Activated CD8-positive, alpha-beta T cell treated with anti-CD3 and anti-CD28 coated beads for 36 hours (primary cell): ENCODE measurements around the gene LIG1. TPM values are rescaled to one million over a fixed set of nuclear protein-coding genes. Genes with fewer than 3 reads are reported as not detected.

ENCODE experiments used
- ATAC-seq: fragments of 200-7000 bp; cut with Tn5 transposase; one replicate; pipeline ENCODE4 v1.10.0; 2021; ENCODE audit warnings: mild to moderate bottlenecking, moderate library complexity
- CTCF ChIA-PET: fragments of 350-600 bp; sonication (Branson Sonifier 250); formaldehyde crosslinking; loops from one replicate; lab custom pipeline; 2021; ENCODE audit warnings: antibody characterized with exemption; lab: Charles Lee
- POLR2A ChIA-PET: fragments of 350-600 bp; sonication (Branson Sonifier 250); formaldehyde crosslinking; loops from one replicate; lab custom pipeline; 2021; ENCODE audit warnings: antibody characterized with exemption; lab: Charles Lee
- DNase-seq: peaks from one replicate; pipeline ENCODE4 v3.0.0-alpha.2; 2020
- H3K27ac Mint-ChIP-seq: one replicate; pipeline ENCODE4 v1.8.0; 2021; ENCODE audit warnings: mild to moderate bottlenecking, mixed read lengths
- H3K27me3 Mint-ChIP-seq: one replicate; pipeline ENCODE4 v1.8.0; 2021; ENCODE audit warnings: mixed read lengths
- H3K36me3 Mint-ChIP-seq: one replicate; pipeline ENCODE4 v1.8.0; 2021; ENCODE audit warnings: low read depth, mixed read lengths
- H3K4me1 Mint-ChIP-seq: one replicate; pipeline ENCODE4 v1.8.0; 2021; ENCODE audit warnings: low read depth, mixed read lengths
- H3K4me3 Mint-ChIP-seq: one replicate; pipeline ENCODE4 v1.8.0; 2021; ENCODE audit warnings: mild to moderate bottlenecking, moderate library complexity, mixed read lengths
- H3K9me3 Mint-ChIP-seq: one replicate; pipeline ENCODE4 v1.8.0; 2021; ENCODE audit warnings: mixed read lengths
- intact Hi-C: fragments of 100-400 bp; cut with micrococcal nuclease; formaldehyde crosslinking; loops from one replicate; pipeline ENCODE4 v1.10.0; 2022
- total RNA-seq, 2 experiments: library from RNA; stranded (reverse); gene quantifications; one replicate each; pipeline ENCODE4 v1.2.3, GENCODE V29; 2021
- TF ChIP-seq, protein P1 (sequence below): fragments of 200-600 bp; IDR thresholded peaks from one replicate; pipeline ENCODE4 v1.8.0; 2022; ENCODE audit warnings: antibody characterized with exemption, mild to moderate bottlenecking

The LIG1 gene
- total RNA-seq, 2 experiments from 2014 or later = 181 to 188 TPM

DNA sequence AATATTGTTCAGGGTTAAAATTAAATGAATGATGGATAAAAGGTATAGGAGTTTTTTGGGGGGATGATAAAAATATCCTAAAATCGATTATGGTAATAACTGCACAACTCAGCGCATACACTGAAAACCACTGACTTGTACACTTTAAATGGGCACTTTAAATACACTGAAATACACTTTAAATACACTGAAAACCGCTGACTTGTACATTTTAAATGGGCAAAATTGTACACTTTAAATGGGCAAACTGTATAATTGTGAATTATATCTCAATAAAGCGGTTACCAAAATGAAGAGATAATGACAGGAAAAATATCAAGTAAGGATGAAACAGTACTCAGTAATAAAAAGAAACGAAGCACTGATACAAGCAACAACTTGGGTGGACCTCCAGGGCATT is 1.5 kb downstream of the LIG1 start:
- Mint-ChIP-seq H3K4me1 (peaks cover 25% of the 10 kb centered on the region), H3K27me3 (no peaks in the 10 kb centered on the region), H3K36me3 (peaks cover 39% of the 10 kb centered on the region), H3K4me3 (peak overlapping the region; percentile 82), H3K27ac (peak overlapping the region; percentile 36), H3K9me3 (no peaks in the 10 kb centered on the region)
- no peak for ATAC-seq
- intact Hi-C loops = no loop called here
- TF ChIP-seq, protein P1, sequence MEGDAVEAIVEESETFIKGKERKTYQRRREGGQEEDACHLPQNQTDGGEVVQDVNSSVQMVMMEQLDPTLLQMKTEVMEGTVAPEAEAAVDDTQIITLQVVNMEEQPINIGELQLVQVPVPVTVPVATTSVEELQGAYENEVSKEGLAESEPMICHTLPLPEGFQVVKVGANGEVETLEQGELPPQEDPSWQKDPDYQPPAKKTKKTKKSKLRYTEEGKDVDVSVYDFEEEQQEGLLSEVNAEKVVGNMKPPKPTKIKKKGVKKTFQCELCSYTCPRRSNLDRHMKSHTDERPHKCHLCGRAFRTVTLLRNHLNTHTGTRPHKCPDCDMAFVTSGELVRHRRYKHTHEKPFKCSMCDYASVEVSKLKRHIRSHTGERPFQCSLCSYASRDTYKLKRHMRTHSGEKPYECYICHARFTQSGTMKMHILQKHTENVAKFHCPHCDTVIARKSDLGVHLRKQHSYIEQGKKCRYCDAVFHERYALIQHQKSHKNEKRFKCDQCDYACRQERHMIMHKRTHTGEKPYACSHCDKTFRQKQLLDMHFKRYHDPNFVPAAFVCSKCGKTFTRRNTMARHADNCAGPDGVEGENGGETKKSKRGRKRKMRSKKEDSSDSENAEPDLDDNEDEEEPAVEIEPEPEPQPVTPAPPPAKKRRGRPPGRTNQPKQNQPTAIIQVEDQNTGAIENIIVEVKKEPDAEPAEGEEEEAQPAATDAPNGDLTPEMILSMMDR = no peak
- POLR2A ChIA-PET = interaction anchor here (0.8 to 1.2 kb wide), 3 partner anchors 10 to 34 kb away, joined by 3 read pairs; no protein-coding TSS in a partner anchor
- no peak for DNase-seq
- CTCF ChIA-PET = interaction anchor here (1.3 kb wide), 2 partner anchors 92 to 205 kb away, joined by 4 to 5 read pairs; no protein-coding TSS in a partner anchor

DNA sequence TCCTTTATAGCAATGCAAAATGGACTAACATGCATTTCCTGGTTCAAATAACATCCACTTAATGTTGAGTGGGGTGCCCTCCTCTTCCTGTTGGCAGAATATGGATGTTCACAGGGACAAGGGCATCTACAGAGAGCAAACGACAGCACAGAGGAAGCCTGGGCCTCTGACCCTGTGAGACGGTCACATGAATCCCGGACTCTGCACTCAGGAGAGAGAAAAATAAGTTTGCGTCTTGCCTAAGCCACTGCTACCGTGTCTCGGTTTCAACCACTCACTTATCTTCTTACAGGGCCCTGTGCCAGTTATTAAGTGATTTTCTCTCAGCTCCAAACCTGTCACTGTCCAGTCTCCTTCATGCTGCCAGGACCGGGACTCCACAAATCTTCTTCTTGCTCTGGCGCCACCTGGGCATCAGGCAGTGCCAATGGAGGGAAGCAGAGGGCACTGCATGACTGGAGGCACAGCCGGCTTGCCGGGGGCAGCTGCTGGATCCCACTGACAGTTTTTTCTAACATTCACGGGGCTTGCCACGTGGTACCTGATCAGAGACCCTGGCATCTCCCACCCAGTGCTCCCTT is 11.8 kb downstream of the LIG1 start:
- H3K36me3 Mint-ChIP-seq = peaks cover 35% of the 10 kb centered on the region
- ATAC-seq (no peak), DNase-seq (no peak)
- no peak overlapping the region for H3K27ac Mint-ChIP-seq
- H3K27me3 Mint-ChIP-seq = no peaks in the 10 kb centered on the region
- H3K4me3 Mint-ChIP-seq = no peak overlapping the region
- ChIA-PET POLR2A (interaction anchor here (0.6 to 1.1 kb wide), 4 partner anchors 9 to 163 kb away, joined by 3 read pairs; no protein-coding TSS in a partner anchor), CTCF (no interaction called here)
- no peaks in the 10 kb centered on the region for H3K9me3 Mint-ChIP-seq
- intact Hi-C loops = no loop called here
- TF ChIP-seq, protein P1 = no peak
- H3K4me1 Mint-ChIP-seq = no peaks in the 10 kb centered on the region

DNA sequence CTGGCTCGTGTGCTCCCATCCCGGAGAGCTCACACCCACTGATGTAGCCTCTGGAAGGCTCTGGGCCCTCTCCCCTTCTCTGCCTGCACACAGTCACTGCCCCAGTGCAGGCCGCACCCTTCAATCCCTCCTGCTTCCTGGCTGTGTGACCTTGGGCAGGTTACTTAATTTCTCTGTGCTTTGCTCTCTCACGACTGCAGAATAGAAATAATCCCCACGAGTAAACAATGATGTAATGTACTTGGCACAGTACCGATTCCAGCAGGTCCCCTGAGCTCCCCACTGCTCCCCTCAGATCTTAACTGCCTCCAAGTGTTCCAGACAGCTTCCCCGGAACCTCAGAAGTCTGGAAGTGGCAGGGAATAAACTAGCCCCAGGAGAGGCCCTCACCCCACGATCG is 16.1 kb downstream of the LIG1 start:
- DNase-seq (no peak), ATAC-seq (no peak)
- H3K4me1 Mint-ChIP-seq = peaks cover 2% of the 10 kb centered on the region
- ChIA-PET POLR2A (interaction anchor here (0.6 to 1.2 kb wide), 3 partner anchors 13 to 49 kb away, joined by 3 read pairs; no protein-coding TSS in a partner anchor), CTCF (interaction anchor here (0.9 to 1.9 kb wide), 6 partner anchors 29 to 192 kb away, joined by 3 to 8 read pairs (median 6); partner anchors contain the start of gene PLA2G4C)
- no peak overlapping the region for H3K4me3 Mint-ChIP-seq
- no peak overlapping the region for H3K27ac Mint-ChIP-seq
- H3K36me3 Mint-ChIP-seq = peaks cover 33% of the 10 kb centered on the region
- no peaks in the 10 kb centered on the region for H3K9me3 Mint-ChIP-seq
- TF ChIP-seq, protein P1 = no peak
- intact Hi-C loops = no loop called here
- H3K27me3 Mint-ChIP-seq = no peaks in the 10 kb centered on the region

DNA sequence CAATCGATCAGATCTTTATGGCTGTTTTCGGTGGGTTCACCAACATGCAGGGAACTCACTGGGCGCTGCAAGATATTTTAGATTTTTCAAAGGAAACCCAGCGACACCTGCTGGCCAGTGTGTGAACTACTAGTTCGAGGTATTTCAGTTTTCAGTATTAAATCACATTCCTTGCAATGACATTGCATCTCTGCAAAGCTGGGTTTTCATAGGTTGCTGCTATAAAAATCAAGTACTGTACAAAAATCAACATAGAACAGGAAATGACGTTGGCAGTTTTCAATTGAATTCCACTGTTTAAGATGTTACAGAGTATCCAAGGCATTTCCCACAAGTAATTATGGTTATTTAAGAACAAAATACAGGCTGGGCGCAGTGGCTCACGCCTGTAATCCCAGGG is 17.6 kb downstream of the LIG1 start:
- ChIA-PET POLR2A (interaction anchor here (0.8 to 0.9 kb wide), 2 partner anchors 13 to 1275 kb away, joined by 3 to 4 read pairs; no protein-coding TSS in a partner anchor), CTCF (interaction anchor here (0.7 to 1.9 kb wide), 14 partner anchors 23 to 190 kb away, joined by 3 to 21 read pairs (median 4); no protein-coding TSS in a partner anchor)
- ATAC-seq (peak; percentile 74), DNase-seq (peak; percentile 78)
- intact Hi-C loops = no loop called here
- Mint-ChIP-seq H3K36me3 (peaks cover 37% of the 10 kb centered on the region), H3K9me3 (no peaks in the 10 kb centered on the region), H3K27ac (no peak overlapping the region), H3K4me1 (peaks cover 2% of the 10 kb centered on the region), H3K4me3 (no peak overlapping the region), H3K27me3 (no peaks in the 10 kb centered on the region)
- TF ChIP-seq, protein P1 = peak; percentile 88

DNA sequence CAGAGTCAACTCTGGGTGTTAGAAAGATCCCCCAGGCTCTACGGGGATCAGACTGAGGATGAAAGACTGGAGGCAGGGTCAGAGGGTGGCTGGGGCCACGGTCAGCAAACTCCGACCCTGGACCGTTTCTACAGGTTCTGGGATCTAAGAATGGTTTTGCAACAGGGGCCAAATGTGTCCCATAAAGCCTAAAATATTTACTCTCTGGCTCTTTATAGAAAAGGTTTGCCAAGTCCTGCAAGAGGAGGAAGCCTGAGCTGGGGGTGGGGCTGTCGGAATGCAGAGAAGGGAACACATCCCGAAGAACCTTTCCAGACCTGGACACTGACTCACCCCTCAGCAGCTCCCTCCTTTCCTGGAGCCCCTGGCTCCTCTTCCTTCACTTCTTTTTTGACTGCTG is 20.7 kb downstream of the LIG1 start:
- Mint-ChIP-seq H3K27ac (no peak overlapping the region), H3K27me3 (no peaks in the 10 kb centered on the region), H3K4me3 (no peak overlapping the region), H3K36me3 (peaks cover 46% of the 10 kb centered on the region), H3K9me3 (no peaks in the 10 kb centered on the region), H3K4me1 (peaks cover 2% of the 10 kb centered on the region)
- DNase-seq (no peak), ATAC-seq (no peak)
- TF ChIP-seq, protein P1 = no peak
- intact Hi-C loops = no loop called here
- ChIA-PET POLR2A (interaction anchor here (1.0 kb wide), 1 partner anchor 9 kb away, joined by 3 read pairs; no protein-coding TSS in a partner anchor), CTCF (interaction anchor here (1.5 to 2.2 kb wide), 2 partner anchors 39 to 186 kb away, joined by 4 to 5 read pairs; partner anchors contain the start of gene PLA2G4C)
